NB4 (cell line): ENCODE measurements around the gene PHLDB3.

Experiments
- DNase-seq: peaks from one replicate; pipeline ENCODE4 v3.0.0; 2010; ENCODE audit warnings: low read depth
- H3K4me3 ChIP-seq: one replicate; pipeline ENCODE4 v1.5.1; 2011; ENCODE audit warnings: mild to moderate bottlenecking, low read depth, low read length, moderate library complexity
- MYC ChIP-seq: IDR thresholded peaks from 2 replicates; pipeline ENCODE4 v1.6.1; 2011; ENCODE audit warnings: low read depth, low read length
- POLR2A ChIP-seq: IDR thresholded peaks from 2 replicates; pipeline ENCODE4 v1.6.1; 2011; ENCODE audit warnings: mild to moderate bottlenecking; ENCODE audit not compliant: insufficient read length; ENCODE audit errors: extremely low read depth
- TF ChIP-seq, protein P1 (sequence below): IDR thresholded peaks from one replicate; pipeline ENCODE4 v1.5.1; 2012; ENCODE audit warnings: low read depth, low read length
- TF ChIP-seq, protein P2 (sequence below): IDR thresholded peaks from 2 replicates; pipeline ENCODE4 v1.6.1; 2011; ENCODE audit warnings: low read depth, low read length

The PHLDB3 gene

DNA sequence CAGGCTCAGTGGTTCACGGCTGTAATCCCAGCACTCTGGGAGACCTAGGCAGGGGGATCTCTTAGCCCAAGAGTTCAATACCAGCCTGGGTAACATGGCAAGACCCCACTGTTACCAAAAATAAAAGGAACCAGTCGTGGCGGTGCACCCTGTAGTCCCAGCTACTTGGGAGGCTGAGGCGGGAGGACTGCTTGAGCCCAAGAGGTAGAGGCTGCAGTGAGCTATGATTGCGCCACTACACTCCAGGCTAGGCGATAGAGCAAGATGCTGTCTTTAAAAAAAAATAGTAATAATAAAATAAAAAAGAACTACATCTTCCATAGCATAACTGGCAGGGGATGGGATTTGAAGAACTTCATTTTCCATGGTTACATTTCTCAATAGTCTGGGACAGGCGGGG, 42.2 kb downstream of the PHLDB3 start:
- TF ChIP-seq, protein P1, sequence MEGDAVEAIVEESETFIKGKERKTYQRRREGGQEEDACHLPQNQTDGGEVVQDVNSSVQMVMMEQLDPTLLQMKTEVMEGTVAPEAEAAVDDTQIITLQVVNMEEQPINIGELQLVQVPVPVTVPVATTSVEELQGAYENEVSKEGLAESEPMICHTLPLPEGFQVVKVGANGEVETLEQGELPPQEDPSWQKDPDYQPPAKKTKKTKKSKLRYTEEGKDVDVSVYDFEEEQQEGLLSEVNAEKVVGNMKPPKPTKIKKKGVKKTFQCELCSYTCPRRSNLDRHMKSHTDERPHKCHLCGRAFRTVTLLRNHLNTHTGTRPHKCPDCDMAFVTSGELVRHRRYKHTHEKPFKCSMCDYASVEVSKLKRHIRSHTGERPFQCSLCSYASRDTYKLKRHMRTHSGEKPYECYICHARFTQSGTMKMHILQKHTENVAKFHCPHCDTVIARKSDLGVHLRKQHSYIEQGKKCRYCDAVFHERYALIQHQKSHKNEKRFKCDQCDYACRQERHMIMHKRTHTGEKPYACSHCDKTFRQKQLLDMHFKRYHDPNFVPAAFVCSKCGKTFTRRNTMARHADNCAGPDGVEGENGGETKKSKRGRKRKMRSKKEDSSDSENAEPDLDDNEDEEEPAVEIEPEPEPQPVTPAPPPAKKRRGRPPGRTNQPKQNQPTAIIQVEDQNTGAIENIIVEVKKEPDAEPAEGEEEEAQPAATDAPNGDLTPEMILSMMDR = no peak
- TF ChIP-seq POLR2A = no peak
- no peak for DNase-seq
- H3K4me3 ChIP-seq = no peak overlapping the region

DNA sequence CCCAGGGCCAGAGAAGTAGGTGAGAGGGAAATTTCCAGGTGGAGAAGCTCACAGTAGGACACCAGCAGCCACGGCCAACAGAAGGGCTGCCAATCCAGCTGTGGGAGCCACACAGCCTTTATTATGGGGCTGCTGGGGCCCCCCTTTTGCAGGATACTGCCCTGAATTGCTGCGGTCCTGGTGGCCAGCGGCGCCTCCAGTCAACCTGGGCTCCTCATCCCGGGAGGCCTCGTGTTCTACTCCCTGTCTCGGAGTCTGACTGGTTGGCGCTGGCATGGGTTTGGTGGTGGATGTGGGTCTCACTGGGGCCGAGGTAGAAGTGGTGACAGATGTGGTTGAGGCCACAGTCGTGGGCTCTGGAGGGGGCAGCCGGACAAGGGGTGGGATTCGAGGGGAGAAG, 43.2 kb downstream of the PHLDB3 start:
- H3K4me3 ChIP-seq = no peak overlapping the region
- no peak for TF ChIP-seq POLR2A
- no peak for DNase-seq

DNA sequence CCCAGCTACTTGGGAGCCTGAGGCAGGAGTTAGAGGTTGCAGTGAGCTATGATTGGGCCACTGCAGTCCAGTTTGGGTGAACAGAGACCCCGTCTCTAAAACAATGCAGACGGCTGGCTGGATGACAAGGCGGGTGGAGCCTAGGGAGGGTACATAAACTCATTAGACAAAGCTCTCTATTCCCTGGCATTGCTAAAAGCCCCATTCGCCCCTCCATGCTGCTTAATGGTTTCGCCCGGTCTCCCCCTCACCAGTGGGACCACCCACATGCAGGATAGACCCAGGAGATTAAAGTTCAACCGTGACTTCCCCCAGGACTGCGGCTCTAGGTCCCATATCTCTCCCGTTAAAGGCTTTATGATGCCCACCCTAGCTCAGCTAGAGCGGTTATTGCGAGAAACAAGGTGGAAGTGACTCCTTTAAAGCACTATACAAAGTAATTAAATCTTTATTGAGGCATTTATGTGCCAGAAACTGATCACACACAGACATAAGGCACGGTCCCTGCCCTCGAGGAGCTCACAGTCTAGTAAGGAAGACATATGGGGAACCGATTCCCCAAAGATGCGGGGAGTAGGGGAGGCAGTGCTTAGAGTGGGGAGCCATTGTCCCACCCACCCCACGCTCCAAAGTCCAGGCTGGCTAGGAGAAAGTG, 44.1 kb downstream of the PHLDB3 start:
- TF ChIP-seq, protein P1 = no peak
- no peak for TF ChIP-seq POLR2A
- TF ChIP-seq MYC = no peak
- TF ChIP-seq, protein P2, sequence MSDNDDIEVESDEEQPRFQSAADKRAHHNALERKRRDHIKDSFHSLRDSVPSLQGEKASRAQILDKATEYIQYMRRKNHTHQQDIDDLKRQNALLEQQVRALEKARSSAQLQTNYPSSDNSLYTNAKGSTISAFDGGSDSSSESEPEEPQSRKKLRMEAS = no peak
- H3K4me3 ChIP-seq = no peak overlapping the region
- DNase-seq = no peak

DNA sequence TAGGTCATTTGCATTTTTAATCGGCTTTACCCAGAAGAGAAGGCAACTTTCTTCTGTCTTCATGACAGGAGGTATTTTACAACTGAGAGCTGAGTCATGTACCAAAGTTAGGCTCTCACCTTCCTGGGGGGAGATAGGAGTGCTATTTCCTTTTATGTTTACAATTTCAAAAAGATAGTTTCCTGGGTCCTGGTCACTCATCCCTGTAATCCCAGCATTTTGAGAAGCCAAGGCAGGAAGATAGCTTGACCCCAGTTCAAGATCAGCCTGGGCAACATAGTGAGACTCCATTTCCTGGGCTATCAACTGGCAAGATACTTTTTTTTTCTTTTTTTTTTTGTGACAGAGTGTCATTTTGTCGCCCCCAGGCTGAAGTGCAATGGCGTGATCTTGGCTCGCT, 46.7 kb downstream of the PHLDB3 start:
- TF ChIP-seq POLR2A (no peak), MYC (no peak)
- TF ChIP-seq, protein P2 = no peak
- TF ChIP-seq, protein P1 = no peak

DNA sequence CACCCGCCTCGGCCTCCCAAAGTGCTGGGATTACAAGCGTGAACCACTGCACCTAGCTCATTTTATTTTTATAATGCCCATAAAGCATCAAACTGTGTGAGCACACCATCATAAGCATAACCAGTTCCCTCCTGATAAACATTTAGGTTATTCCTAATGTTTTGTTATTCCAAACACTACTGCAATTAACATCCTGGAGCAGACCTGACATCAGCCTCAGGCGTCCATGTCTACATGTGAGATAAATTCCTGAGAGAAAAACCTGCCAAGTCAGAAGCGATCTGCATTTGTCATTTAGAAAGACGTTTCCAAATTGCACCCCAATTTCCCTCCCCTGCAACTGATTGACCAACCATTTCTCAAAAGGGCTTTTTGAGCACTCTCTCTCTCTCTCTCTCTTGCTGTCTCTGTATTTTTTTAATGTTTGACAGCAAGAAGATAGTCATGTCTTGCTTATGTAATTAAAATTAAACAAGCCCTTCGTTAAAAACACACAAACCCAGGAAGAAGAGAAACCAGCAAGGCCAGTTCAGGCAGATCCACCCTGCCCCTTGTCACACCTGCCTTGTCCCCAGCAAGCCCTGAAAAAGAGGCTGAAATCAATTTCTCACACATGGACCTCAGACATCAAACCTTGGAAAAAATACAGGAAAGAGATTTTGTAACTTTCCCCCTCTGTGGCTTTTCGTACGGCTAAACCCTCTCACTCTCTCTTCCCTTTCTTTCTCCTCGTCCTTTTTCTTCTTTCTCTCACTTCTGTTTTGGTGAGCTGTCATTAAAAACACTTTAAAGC, 49.0 kb downstream of the PHLDB3 start:
- TF ChIP-seq, protein P1 = no peak
- no peak for TF ChIP-seq POLR2A
- TF ChIP-seq, protein P2 = no peak
- TF ChIP-seq MYC = no peak
- DNase-seq = no peak
- no peak overlapping the region for H3K4me3 ChIP-seq

More for the DNA sequence above, 46.7 kb downstream of the PHLDB3 start:
- DNase-seq = no peak
- H3K4me3 ChIP-seq = no peak overlapping the region

DNA sequence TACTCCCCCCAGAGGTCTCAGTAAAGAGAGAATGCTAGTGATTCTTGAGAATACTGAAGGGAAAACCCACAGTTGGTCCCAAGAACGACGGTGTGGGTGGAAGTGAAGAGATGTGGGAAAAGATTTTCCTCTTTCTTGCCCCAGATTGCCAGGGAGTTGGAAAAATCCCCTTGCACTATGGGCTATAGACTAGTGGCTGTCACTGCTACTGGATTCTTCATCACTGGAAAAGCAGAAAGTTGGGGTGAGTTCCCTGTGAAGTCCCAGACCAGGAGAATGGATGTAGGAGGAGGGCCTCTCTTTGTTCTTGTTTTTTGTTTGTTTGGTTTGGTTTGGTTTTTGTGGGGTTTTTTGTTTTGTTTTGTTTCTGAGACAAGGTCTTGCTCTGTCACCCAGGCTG, 50.5 kb downstream of the PHLDB3 start:
- no peak for DNase-seq
- TF ChIP-seq POLR2A (no peak), MYC (no peak)
- TF ChIP-seq, protein P2 = no peak
- TF ChIP-seq, protein P1 = no peak
- H3K4me3 ChIP-seq = no peak overlapping the region
